ENCODE results near the gene POLR2A. TPM values are rescaled to one million over a fixed set of nuclear protein-coding genes. Genes with fewer than 3 reads are reported as not detected.

POLR2A gene
- total RNA-seq, 4 donors from 2014 or later = 19.7 to 167 (median 77.6) TPM

GRCh38 chr17:7512824-7513540 lies 28.8 kb downstream of the POLR2A start:
- no peak overlapping the region for H3K4me3 ChIP-seq
- H3K27ac ChIP-seq = no peak overlapping the region
- TF ChIP-seq, protein P1, sequence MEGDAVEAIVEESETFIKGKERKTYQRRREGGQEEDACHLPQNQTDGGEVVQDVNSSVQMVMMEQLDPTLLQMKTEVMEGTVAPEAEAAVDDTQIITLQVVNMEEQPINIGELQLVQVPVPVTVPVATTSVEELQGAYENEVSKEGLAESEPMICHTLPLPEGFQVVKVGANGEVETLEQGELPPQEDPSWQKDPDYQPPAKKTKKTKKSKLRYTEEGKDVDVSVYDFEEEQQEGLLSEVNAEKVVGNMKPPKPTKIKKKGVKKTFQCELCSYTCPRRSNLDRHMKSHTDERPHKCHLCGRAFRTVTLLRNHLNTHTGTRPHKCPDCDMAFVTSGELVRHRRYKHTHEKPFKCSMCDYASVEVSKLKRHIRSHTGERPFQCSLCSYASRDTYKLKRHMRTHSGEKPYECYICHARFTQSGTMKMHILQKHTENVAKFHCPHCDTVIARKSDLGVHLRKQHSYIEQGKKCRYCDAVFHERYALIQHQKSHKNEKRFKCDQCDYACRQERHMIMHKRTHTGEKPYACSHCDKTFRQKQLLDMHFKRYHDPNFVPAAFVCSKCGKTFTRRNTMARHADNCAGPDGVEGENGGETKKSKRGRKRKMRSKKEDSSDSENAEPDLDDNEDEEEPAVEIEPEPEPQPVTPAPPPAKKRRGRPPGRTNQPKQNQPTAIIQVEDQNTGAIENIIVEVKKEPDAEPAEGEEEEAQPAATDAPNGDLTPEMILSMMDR (IDR thresholded peaks at IDR 0.05) = no peak
- TF ChIP-seq POLR2A (IDR thresholded peaks at IDR 0.05) = no peak
- intact Hi-C loops (cut with DNase I; ENCODE audit: low total_unique reads) = loop anchor here (2.0 kb wide), 1 partner anchor 48 kb away; the partner anchor contains the start of gene SENP3
- no peaks in the 10 kb centered on the region for H3K36me3 ChIP-seq
- DNase-seq = no peak
- H3K4me1 ChIP-seq = peaks cover 0 to 5% of the 10 kb centered on the region in 2 donors
- no peaks in the 10 kb centered on the region for H3K27me3 ChIP-seq
- H3K9me3 ChIP-seq = no peaks in the 10 kb centered on the region

DNA sequence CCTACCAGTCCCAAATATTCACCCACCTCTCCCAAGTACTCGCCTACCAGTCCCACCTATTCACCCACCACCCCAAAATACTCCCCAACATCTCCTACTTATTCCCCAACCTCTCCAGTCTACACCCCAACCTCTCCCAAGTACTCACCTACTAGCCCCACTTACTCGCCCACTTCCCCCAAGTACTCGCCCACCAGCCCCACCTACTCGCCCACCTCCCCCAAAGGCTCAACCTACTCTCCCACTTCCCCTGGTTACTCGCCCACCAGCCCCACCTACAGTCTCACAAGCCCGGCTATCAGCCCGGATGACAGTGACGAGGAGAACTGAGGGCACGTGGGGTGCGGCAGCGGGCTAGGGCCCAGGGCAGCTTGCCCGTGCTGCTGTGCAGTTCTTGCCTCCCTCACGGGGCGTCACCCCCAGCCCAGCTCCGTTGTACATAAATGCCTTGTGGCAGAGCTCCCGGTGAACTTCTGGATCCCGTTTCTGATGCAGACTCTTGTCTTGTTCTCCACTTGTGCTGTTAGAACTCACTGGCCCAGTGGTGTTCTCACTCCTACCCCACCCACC lies 29.8 kb downstream of the POLR2A start:
- Histone ChIP-seq H3K4me1 (peaks cover 0 to 5% of the 10 kb centered on the region in 2 donors), H3K4me3 (no peak overlapping the region), H3K27me3 (no peaks in the 10 kb centered on the region), H3K9me3 (no peaks in the 10 kb centered on the region), H3K36me3 (no peaks in the 10 kb centered on the region), H3K27ac (peak overlapping the region; percentile 22 to 48)
- intact Hi-C loops (cut with DNase I; ENCODE audit: low total_unique reads) = loop anchor here (2.0 kb wide), 1 partner anchor 47 kb away; the partner anchor contains the start of gene SENP3
- DNase-seq = peak in 1 of 2 donors; percentile 34
- TF ChIP-seq, protein P1 (IDR thresholded peaks at IDR 0.05) = no peak
- no peak for TF ChIP-seq POLR2A (IDR thresholded peaks at IDR 0.05)

DNA sequence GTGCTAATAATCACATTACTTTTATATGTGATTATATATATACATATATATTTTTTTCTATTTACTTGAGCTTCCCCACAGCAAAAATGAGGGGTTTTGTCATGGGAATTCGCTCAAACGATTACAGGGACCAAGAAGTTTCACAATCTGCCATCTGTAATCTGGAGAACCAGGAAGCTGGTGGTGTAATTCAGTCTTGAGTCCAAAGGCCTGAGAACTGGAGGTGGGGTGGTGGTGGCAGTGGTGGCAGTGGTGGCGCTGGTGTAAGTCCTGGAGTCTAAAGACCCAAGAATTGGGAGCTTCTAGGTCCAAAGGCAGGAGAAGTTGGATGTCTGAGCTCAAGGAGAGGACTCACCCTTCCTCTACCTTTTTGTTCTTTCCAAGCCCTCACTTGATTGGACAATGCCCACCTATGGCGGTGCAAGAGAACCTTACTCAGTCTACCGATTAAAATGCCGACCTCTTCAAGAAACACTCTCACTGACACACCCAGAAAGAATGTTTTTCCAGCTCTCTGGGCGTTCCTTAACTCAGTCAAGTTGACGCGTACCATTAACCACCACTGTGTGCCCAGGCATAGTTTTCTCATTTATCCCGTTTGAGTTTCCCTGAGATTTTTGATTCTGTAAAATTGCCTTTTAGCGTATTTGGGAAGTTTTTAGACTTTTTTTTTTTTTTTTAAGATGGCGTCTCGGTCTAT lies 31.9 kb downstream of the POLR2A start:
- intact Hi-C loops (cut with DNase I; ENCODE audit: low total_unique reads) = no loop called here
- H3K27me3 ChIP-seq = no peaks in the 10 kb centered on the region
- H3K4me3 ChIP-seq = no peak overlapping the region
- H3K9me3 ChIP-seq = no peaks in the 10 kb centered on the region
- DNase-seq = no peak
- peaks cover 0 to 5% of the 10 kb centered on the region in 2 donors for H3K4me1 ChIP-seq
- no peaks in the 10 kb centered on the region for H3K36me3 ChIP-seq
- TF ChIP-seq, protein P1 (IDR thresholded peaks at IDR 0.05) = no peak
- no peak for TF ChIP-seq POLR2A (IDR thresholded peaks at IDR 0.05)
- no peak overlapping the region for H3K27ac ChIP-seq

DNA sequence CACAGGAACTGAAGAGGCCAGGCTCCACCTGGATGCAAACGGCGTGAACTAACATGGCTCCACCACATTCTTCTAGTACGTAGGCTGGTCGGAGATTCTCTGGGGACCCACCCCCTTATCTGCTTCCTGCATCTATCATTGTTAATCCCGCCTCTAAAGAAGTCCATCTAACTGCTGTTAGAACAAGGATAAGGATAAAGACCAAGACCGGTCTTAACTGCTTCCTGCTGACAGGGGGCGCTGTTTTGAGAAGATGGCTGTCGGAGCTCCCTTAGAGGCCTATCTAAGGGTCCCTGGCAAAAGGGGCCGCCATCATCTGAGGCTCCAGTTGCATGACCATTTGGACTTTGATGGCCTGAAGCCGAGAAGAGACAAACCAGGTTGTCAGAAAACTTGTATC lies 38.9 kb downstream of the POLR2A start:
- Histone ChIP-seq H3K27me3 (no peaks in the 10 kb centered on the region), H3K4me3 (no peak overlapping the region), H3K4me1 (no peaks in the 10 kb centered on the region), H3K9me3 (no peaks in the 10 kb centered on the region), H3K36me3 (no peaks in the 10 kb centered on the region), H3K27ac (no peak overlapping the region)
- TF ChIP-seq, protein P1 (IDR thresholded peaks at IDR 0.05) = peak in 3 of 4 experiments; percentile 9 to 29 (median 27)
- TF ChIP-seq POLR2A (IDR thresholded peaks at IDR 0.05) = no peak
- intact Hi-C loops (cut with DNase I; ENCODE audit: low total_unique reads) = no loop called here
- no peak for DNase-seq

DNA sequence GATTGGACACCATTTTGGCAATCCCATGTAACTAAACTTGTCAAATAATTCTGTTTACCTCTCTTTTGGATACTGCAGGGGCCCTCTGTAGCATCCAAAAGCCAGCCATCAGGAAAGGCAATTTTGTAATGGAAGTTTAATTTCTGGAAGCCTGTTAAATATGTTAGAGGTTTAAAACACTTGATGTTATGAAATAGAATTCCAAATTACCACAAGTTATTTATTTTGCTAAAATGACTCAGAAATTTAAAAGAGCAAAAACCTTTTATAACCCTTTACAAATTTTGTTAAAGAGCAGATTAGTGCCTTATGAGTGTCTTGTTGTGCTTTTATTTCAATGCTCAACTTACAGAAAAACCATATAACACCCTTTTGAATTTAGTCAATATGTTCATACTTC lies 44.7 kb downstream of the POLR2A start:
- TF ChIP-seq, protein P1 (IDR thresholded peaks at IDR 0.05) = no peak
- no peak for TF ChIP-seq POLR2A (IDR thresholded peaks at IDR 0.05)

More for the DNA sequence above, 44.7 kb downstream of the POLR2A start:
- H3K4me1 ChIP-seq = no peaks in the 10 kb centered on the region
- no peak overlapping the region for H3K27ac ChIP-seq
- H3K9me3 ChIP-seq = peaks cover 0 to 5% of the 10 kb centered on the region in 2 donors
- H3K27me3 ChIP-seq = no peaks in the 10 kb centered on the region
- no peak for DNase-seq
- H3K36me3 ChIP-seq = no peaks in the 10 kb centered on the region
- H3K4me3 ChIP-seq = no peak overlapping the region
- intact Hi-C loops (cut with DNase I; ENCODE audit: low total_unique reads) = no loop called here

Measured in uterus (tissue), 4 donors.